Activated CD8-positive, alpha-beta memory T cell treated with anti-CD3 and anti-CD28 coated beads, Interleukin-2, amount 50 U/mL, for 1 hour (primary cell): ENCODE data around the gene TPPP3.
"Not testable (repeated sequence)": the region's sequence is repeated elsewhere in the genome, so short reads cannot be mapped to it uniquely, and the experiment has no call there.

Experiments used
- DNase-seq: peaks from one replicate; pipeline ENCODE4 v3.0.0-alpha.2; 2020; ENCODE audit errors: extremely low read depth

The TPPP3 gene

DNA sequence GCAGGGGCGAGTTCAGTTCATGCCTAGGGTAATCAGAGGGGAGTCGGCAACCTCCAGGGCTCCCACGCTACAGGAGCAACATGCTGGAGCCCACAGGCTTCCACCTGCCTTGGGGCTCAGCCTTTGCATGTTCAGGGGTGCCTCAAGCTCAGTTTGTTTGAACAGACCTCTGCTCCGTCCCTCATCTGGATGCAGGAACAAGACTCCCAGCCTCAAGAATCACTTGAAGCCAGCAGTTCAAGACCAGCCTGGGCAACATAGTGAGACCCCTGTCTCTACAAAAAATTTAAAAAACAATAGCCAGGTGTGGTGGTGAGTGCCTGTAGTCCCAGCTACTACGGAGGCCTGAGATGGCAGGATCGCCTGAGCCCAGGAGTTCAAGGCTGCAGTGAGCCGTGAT is 32.7 kb upstream of the TPPP3 start:
- DNase-seq = no peak

- no peak for DNase-seq
Observed at GRCh38 chr16:67425580-67425979, 32.3 kb upstream of the TPPP3 start.

GRCh38 chr16:67425061-67425460 is 31.8 kb upstream of the TPPP3 start:
- DNase-seq = no peak

DNA sequence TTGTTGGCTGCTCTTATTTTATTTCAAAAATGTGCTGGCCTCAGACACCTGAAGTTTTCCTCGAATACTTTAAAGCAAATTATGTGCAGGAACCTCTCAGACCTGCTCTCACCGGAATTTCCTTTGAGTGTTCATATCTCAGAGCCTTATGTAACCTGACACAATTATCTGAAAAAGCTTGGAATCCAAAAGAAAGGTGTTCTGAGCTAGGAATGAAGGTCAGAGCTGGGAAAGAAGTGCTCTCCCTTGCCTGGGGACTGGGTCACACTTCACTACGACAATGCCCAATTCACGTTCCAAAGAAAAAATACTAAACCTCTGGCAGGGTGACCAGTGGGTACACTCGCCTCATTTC is 30.9 kb upstream of the TPPP3 start:
- DNase-seq = no peak

- DNase-seq = no peak
Observed at GRCh38 chr16:67423611-67424260, 30.4 kb upstream of the TPPP3 start.

DNA sequence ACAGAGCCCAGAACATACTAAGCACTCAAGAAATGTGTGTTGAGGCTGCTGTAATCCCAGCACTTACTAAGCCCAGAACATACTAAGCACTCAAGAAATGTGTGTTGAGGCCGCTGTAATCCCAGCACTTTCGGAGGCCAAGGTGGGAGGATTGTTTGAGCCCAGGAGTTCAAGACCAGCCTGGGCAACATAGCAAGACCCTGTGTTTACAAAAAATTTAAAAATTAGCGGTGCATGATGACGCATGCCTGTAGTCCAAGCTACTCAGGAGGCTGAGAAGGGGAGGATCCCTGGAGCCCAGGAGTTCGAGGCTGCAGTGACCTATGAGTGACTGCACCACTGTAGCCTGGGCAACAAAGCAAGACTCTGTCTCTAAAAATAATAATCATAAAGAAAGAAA is 29.7 kb upstream of the TPPP3 start:
- no peak for DNase-seq

GRCh38 chr16:67421030-67421429 is 27.7 kb upstream of the TPPP3 start:
- no peak for DNase-seq

DNA sequence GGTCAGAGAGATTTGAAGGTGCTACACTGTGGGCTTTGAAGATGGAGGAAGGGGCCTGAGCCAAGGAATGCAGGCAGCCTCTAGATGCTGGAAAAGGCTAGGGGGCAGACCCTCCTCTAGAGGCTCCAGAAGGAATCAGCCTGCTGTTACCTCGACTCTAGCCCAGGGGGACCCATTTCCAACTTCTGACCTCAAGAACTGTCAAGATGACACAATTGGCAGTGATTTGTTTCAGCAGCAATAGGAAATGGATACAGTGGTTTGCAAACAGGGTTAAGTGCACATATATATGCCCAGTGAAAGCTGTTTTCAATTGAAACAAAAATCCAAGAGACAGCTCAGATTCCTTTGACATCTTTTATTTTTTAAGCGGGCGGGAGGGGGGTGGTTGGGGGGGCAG is 26.6 kb upstream of the TPPP3 start:
- DNase-seq = no peak

DNA sequence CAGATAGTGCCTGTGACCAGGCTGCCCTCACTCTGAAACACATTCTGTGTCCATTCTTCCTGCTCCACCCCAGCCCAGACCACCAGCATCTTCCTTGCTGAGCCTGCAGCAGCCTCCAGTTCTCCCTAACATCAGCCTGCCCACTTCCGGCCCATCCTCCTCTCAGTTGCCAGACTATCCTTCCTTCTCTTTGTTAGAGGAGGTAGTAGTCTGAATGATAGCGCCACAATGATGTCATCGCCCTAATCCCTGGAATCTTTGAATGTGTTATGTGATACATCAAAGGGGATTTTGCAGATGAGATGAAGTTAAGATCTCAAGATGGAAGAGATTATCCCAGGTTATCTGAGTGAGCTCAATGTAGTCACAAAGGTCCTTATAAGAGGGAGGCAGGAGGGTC is 26.2 kb upstream of the TPPP3 start:
- DNase-seq = no peak

GRCh38 chr16:67417333-67418061 is 24.2 kb upstream of the TPPP3 start:
- DNase-seq = no peak

DNA sequence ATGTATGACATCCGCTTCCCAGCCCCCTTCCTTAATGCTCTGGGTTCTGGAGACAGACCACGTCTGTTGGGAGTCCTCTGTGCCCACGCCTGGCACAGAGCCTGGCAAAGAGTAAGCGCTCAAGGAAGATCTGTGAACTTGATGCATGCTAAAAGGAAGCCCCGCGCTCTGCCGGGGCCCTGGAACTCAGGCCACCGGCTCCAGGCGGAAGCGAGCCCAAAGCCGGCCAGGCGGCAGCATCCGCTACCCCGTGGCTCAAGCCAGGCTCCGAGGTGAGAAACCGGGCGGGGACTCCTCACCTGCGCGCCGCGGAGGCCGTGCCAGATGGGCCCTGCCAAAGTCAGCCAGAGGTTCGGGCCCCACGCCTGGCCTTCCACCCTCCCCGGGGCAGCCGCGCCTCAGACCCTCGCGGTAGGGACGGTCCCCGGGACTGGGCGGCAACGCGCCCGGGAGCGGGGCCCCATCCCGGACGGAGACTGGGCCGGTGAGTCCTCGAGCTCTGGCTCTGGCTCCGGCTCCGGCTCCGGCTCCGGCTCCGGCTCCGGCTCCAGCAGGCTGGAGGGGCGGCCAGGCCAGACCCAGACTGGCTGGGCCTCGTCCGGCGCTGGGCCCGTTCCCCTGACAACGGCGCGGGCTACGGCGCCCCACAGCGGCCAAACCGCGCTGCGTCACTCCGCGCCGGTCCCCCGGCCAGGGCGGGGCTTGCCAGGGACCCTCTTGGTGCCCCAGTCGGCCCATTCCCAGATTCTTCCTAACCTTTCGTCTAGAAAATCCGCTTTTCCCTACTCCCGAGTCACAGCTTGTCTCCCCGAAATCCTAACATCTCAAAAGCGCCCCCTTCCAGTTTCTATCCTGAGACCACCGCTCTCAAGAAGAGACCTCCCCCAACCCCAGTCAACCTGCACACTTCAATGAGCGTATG is 22.8 kb upstream of the TPPP3 start, which contains the start of gene ZDHHC1:
ZDHHC1 (minus strand) TSS at position 606 of the 922 bp plus-strand sequence. CDS start 8,702 bp downstream, outside the sequence.
- no peak for DNase-seq

DNA sequence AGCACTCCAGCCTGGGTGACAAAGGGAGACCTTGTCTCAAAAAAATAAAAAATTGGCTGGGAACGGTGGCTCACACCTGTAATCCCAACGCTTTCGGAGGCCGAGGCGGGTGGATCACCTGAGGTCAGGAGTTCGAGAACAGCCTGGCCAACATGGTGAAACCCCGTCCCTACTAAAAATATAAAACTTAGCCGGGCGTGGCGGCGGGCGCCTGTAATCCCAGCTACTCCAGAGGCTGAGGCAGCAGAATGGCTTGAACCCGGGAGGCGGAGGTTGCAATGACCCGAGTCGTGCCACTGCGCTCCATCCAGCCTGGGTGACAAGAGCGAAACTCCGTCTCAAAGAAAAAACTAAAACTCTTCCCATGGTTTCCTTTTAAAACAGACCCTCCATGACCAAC is 22.1 kb upstream of the TPPP3 start:
- not testable (repeated sequence) for DNase-seq

DNA sequence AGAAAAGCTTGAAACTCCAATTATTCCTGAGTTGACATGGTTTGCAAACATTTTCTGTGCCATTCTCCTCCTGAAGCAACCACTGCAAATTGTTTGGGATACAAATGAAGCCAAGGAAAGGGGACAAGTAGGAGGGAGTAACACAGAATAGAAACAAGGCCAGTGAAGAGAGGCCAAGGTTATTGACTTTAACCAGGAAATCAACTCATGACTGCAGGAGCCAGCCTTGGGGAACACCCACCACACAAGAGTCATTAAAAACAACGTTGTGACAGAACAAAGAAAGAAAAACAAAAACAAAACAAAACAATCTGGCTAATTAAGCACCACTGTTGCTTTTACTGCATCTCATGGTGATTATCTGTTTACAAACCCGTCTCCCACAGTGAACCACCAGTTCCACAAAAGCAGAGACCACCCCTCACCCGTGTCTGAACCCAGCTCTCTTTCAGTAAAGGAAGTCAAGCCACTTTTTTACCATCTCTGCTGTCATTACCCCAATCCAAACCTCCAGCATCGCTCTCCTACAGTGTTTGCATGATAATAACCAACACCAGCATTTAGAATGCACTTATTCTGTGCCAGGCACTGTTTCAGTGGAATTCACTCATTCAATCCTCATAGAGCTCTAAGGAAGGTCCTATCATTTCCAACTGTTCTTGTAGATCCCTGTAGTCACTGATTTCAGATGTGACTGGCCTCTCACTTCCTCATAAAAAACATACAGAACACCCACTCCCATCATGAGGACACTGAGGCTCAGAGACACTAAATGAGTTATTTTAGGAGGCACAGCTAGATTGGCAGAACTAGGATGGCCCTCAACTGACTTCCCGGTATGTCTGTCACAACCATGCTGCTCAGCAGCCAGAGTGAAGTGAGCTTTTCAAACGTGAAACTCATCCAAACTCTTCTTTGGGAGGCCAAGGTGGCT is 20.9 kb upstream of the TPPP3 start:
- DNase-seq = no peak

DNA sequence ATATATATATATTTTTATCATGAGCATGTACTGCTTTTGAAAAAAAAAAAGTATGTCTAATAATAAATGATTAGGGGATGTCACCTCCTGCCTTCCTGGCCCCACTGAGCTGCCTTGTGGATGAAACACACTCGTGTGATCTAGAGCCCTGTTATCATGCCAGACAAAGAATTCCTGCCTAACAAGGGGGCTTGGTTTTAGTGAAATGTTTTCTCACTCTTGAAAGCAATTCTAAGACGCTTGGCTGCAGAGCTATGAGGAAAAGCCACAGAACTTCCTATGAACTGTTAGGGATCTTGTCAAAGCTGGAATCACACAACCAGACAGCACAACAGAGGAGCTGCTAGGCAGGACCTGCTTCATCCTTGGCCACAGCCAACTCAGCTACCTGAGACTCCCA is 19.0 kb upstream of the TPPP3 start:
- DNase-seq = no peak

GRCh38 chr16:67411339-67411738 is 18.0 kb upstream of the TPPP3 start:
- DNase-seq = no peak

- DNase-seq = no peak
Observed at GRCh38 chr16:67409631-67410030, 16.3 kb upstream of the TPPP3 start.

DNA sequence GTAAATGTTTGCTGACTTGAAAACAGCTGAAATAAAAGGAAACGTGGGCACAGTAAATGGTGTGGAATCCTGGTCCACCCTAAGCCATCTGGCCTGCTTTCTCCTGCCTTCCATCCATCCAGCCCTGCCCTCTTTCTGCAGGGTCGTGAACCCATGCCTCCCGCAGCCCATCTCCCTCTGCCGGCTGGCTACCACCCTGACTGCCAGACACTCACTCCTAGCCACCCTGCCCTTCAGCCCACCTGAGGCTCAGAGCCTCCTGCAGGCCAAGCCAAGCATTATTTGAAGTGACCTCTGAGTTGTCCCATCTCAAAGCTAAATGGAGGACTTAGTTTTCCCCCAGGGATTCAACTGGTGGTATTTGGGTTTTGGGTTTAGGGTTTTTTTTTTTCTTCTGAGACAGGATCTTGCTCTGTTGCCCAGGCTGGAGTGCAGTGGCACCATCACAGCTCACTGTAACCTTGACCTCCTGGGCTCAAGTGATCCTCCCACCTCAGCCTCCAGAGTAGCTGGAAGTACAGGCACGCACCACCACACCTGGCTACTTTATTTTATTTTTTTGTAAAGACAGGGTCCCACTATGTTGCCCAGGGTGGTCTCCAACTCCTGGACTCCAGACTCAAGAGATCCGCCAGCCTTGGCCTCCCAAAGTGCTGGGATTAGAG is 14.6 kb upstream of the TPPP3 start:
- DNase-seq = no peak

GRCh38 chr16:67407176-67407787 is 14.0 kb upstream of the TPPP3 start:
- DNase-seq = no peak

GRCh38 chr16:67406111-67406971 is 13.0 kb upstream of the TPPP3 start:
- DNase-seq = no peak
